Tibial artery (tissue), 4 donors: ENCODE measurements around the gene CLIP1.

ENCODE experiments used
- DNase-seq, 2 donors: peaks; one replicate each; pipeline ENCODE4 v3.0.0-alpha.2; 2019
- H3K27ac ChIP-seq, 2 donors: fragments of 200-600 bp; sonication (generic) in 1 of 2; 1 replicate in 1 of 2; 2 replicates in 1 of 2; pipeline ENCODE4 v1.5.1; 2018 to 2019; ENCODE audit warnings: mild to moderate bottlenecking in 1 of 2
- H3K27me3 ChIP-seq, 2 donors: fragments of 200-600 bp; sonication (generic) in 1 of 2; one replicate each; pipeline versions ENCODE4 v1.5.1 to v1.6.0; 2016 to 2019
- H3K36me3 ChIP-seq, 3 donors: fragments of 200-600 bp; sonication (generic) in 2 of 3; one replicate each; pipeline ENCODE4 v1.5.1; 2016 to 2019; ENCODE audit warnings: mild to moderate bottlenecking in 2 of 3
- H3K4me1 ChIP-seq, 4 donors: fragments of 200-600 bp; sonication (generic) in 2 of 4; 1 replicate in 3 of 4; 2 replicates in 1 of 4; pipeline ENCODE4 v1.5.1; 2016 to 2019
- H3K4me3 ChIP-seq, 2 donors: fragments of 200-600 bp; sonication (generic) in 1 of 2; 1 replicate in 1 of 2; 2 replicates in 1 of 2; pipeline ENCODE4 v1.5.1; 2018 to 2019; ENCODE audit warnings: mild to moderate bottlenecking in 2 of 2
- H3K9me3 ChIP-seq, 3 donors: fragments of 200-600 bp; sonication (generic) in 1 of 3; one replicate each; pipeline ENCODE4 v1.5.1; 2016 to 2019
- CTCF ChIP-seq, 2 experiments: fragments of 200-600 bp in 1 of 2; fragments of 450-650 bp in 1 of 2; IDR thresholded peaks; one replicate each; pipeline ENCODE4 v1.5.1; 2017 to 2019; ENCODE audit warnings: antibody characterized with exemption in 2 of 2, mild to moderate bottlenecking in 1 of 2, moderate library complexity in 1 of 2
- intact Hi-C: fragments of 100-400 bp; cut with DNase I; formaldehyde crosslinking; loops from one replicate; pipeline ENCODE4 v1.15.0; 2023; ENCODE audit warnings: low total_unique reads

The CLIP1 gene

GRCh38 chr12:122283680-122284079 lies 138.8 kb downstream of the CLIP1 start:
- Histone ChIP-seq H3K9me3 (no peaks in the 10 kb centered on the region), H3K27ac (no peak overlapping the region), H3K36me3 (peaks cover 32 to 69% (median 32%) of the 10 kb centered on the region in 3 donors), H3K4me3 (no peak overlapping the region), H3K27me3 (no peaks in the 10 kb centered on the region), H3K4me1 (peaks cover 0 to 16% (median 0%) of the 10 kb centered on the region in 4 donors)
- DNase-seq: no peak
- TF ChIP-seq CTCF (IDR thresholded peaks at IDR 0.05): no peak
- intact Hi-C loops: no loop called here

- no peaks in the 10 kb centered on the region for H3K27me3 ChIP-seq
- DNase-seq: no peak
- H3K9me3 ChIP-seq: no peaks in the 10 kb centered on the region
- peak overlapping the region in 1 of 2 donors; percentile 35 for H3K27ac ChIP-seq
- no peak for TF ChIP-seq CTCF (IDR thresholded peaks at IDR 0.05)
- intact Hi-C loops: no loop called here
- H3K4me1 ChIP-seq: peaks cover 0 to 16% (median 0%) of the 10 kb centered on the region in 4 donors
- peaks cover 31 to 67% (median 37%) of the 10 kb centered on the region in 3 donors for H3K36me3 ChIP-seq
- no peak overlapping the region for H3K4me3 ChIP-seq
Observed at GRCh38 chr12:122282061-122282460, 140.4 kb downstream of the CLIP1 start.

- Histone ChIP-seq H3K9me3 (no peaks in the 10 kb centered on the region), H3K27me3 (no peaks in the 10 kb centered on the region), H3K4me1 (no peaks in the 10 kb centered on the region), H3K4me3 (no peak overlapping the region), H3K36me3 (peaks cover 51 to 83% (median 65%) of the 10 kb centered on the region in 3 donors), H3K27ac (no peak overlapping the region)
- TF ChIP-seq CTCF (IDR thresholded peaks at IDR 0.05): no peak
- intact Hi-C loops: no loop called here
- no peak for DNase-seq
Observed at GRCh38 chr12:122276242-122276641, 146.2 kb downstream of the CLIP1 start.

- no peak for TF ChIP-seq CTCF (IDR thresholded peaks at IDR 0.05)
- Histone ChIP-seq H3K27me3 (no peaks in the 10 kb centered on the region), H3K36me3 (peaks cover 58 to 84% (median 70%) of the 10 kb centered on the region in 3 donors), H3K4me1 (no peaks in the 10 kb centered on the region), H3K9me3 (no peaks in the 10 kb centered on the region), H3K27ac (no peak overlapping the region), H3K4me3 (no peak overlapping the region)
- DNase-seq: no peak
- intact Hi-C loops: no loop called here
Observed at GRCh38 chr12:122275459-122275858, 147.0 kb downstream of the CLIP1 start.

GRCh38 chr12:122266230-122266901 lies 156.1 kb downstream of the CLIP1 start, which contains the start of gene VPS33A:
Gene VPS33A (minus strand): TSS chr12:122266494. CDS start chr12:122266408, 86 bp downstream.
- H3K4me3 ChIP-seq: peak within 1 kb of the TSS; percentile 68 to 80
- no peaks in the 10 kb centered on the region for H3K27me3 ChIP-seq
- intact Hi-C loops: no loop called here
- peaks cover 17 to 36% (median 35%) of the 10 kb centered on the region in 3 donors for H3K36me3 ChIP-seq
- no peaks in the 10 kb centered on the region for H3K9me3 ChIP-seq
- peak in 1 of 2 experiments; percentile 7 for TF ChIP-seq CTCF (IDR thresholded peaks at IDR 0.05)
- DNase-seq: peak; percentile 95 to 98
- peak within 1 kb of the TSS; percentile 71 to 84 for H3K27ac ChIP-seq
- peaks cover 0 to 16% (median 11%) of the 10 kb centered on the region in 4 donors for H3K4me1 ChIP-seq
